Choroid plexus epithelial cell (primary cell): ENCODE data around the gene MLEC.

Experiments
- DNase-seq: peaks from one replicate; pipeline ENCODE4 v3.0.0-alpha.2; 2010; ENCODE audit warnings: low read depth
- H3K4me3 ChIP-seq: 2 replicates; pipeline ENCODE4 v1.5.1; 2011; ENCODE audit warnings: low read depth, mild to moderate bottlenecking, control low read depth, low read length, moderate library complexity
- CTCF ChIP-seq: conservative IDR thresholded peaks from 2 replicates; pipeline ENCODE4 v1.5.1; 2011; ENCODE audit warnings: low read depth, mild to moderate bottlenecking, control low read depth, inconsistent platforms, low read length, moderate library complexity

MLEC gene

DNA sequence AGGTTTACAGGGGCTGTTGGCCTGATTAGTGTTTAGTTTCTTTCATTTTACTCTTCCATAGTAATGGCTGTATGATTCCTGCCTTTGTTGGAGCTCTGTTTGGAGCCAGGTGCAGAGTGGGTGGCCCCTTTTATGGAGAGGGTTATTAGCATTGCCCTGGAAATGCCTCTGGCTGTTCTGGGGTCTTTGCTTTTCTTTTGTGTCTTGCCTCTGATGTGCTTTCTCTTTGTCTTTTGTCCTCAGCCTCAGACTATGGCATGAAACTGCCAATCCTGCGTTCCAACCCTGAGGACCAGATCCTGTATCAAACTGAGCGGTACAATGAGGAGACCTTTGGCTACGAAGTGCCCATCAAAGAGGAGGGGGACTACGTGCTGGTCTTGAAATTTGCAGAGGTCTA is 6.9 kb downstream of the MLEC start:
- no peak for TF ChIP-seq CTCF
- no peak for DNase-seq
- H3K4me3 ChIP-seq: no peak overlapping the region

DNA sequence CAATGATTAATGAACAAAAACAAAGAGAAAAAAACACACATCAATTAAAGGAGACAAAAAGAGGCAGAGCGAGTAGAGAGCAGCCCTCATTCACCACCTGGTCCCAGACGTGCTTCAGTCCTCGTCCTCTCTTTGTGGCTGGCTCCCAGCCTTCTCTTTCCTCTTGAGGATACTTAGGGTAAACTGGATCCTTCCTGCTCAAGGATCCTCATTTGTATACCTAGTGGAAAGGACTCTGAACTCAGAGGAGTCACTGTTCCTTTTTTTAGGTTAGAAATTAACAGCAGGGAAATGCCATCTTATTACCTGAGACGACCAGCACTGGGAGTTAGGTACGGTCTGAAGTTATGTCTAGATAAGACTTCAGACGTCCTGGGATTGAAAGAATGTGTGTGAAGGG is 9.7 kb downstream of the MLEC start:
- TF ChIP-seq CTCF: no peak
- H3K4me3 ChIP-seq: no peak overlapping the region
- DNase-seq: no peak

GRCh38 chr12:120697344-120697743 is 10.4 kb downstream of the MLEC start:
- no peak for TF ChIP-seq CTCF
- DNase-seq: no peak
- H3K4me3 ChIP-seq: no peak overlapping the region

DNA sequence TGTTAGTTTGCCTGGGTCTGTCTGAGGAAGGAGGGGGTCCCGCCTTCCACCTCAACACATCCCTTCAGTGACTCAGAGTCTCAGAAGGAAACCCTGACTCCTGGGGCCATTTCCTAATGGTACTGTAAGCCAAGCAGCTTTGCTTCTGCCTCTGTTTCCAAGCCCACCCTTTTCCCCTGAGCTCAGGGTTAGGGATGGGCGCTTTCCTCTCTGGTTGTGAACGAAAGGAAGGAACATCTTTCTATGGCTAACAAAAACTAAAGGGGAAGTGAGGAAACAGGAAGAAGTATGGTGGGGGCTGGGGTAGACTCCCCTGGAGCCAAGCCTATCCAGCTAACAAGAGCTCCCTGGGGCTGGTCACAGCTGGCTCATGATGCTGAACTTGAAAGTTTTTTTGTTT is 11.7 kb downstream of the MLEC start:
- no peak for TF ChIP-seq CTCF

GRCh38 chr12:120699553-120699952 is 12.6 kb downstream of the MLEC start:
- no peak overlapping the region for H3K4me3 ChIP-seq
- no peak for DNase-seq
- no peak for TF ChIP-seq CTCF

More for the DNA sequence above, 11.7 kb downstream of the MLEC start:
- DNase-seq: no peak
- H3K4me3 ChIP-seq: no peak overlapping the region

DNA sequence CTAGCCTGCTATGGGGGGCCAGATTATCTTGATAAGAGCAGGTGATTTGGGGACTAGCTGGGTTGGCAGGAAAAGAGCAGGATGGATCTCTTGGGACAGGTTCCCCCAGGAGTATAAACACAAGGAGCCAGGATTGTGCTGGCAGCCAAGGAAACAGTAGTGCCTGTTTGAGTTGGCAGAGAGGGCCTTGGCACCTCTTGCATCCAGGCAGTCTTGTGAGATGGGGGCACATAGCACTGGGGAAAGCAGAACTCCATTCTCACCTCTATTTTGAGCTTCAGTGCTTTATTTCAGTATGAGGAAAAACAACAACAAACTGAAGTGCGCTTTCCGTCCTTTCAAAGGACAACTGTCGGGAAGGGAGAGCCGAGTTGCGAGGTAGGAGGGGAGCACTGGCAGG is 13.9 kb downstream of the MLEC start:
- H3K4me3 ChIP-seq: no peak overlapping the region
- no peak for TF ChIP-seq CTCF
- no peak for DNase-seq

- H3K4me3 ChIP-seq: no peak overlapping the region
- no peak for DNase-seq
- TF ChIP-seq CTCF: no peak
These were observed 15.7 kb downstream of the MLEC start for GRCh38 chr12:120702637-120703036.
